PC-3 (cell line): ENCODE results near the gene TNRC6C. TPM values are rescaled to one million over a fixed set of nuclear protein-coding genes. Genes with fewer than 3 reads are reported as not detected.
A peak's percentile ranks its signal among the peaks of the same experiment; 100 is the strongest.

Experiments used
- ATAC-seq: fragments of 200-7000 bp; cut with Tn5 transposase; 2 replicates; pipeline ENCODE4 v1.9.1; 2020; ENCODE audit warnings: mild to moderate bottlenecking, moderate library complexity
- BruUV-seq: library from RNA; stranded (reverse); fragments of 400-500 nt; replicated peaks from 2 replicates; lab custom pipeline; 2021; lab: Mats Ljungman, UMichigan
- CTCF ChIA-PET: fragments of 300-600 bp; sonication (Branson Sonifier 250); formaldehyde crosslinking; loops from one replicate; lab custom pipeline; 2022; ENCODE audit warnings: antibody characterized with exemption; lab: Charles Lee
- POLR2A ChIA-PET: fragments of 300-600 bp; sonication (Branson Sonifier 250); formaldehyde crosslinking; loops from one replicate; lab custom pipeline; 2022; ENCODE audit warnings: antibody characterized with exemption; ENCODE audit not compliant: unreplicated experiment; lab: Charles Lee
- DNase-seq: peaks from one replicate; pipeline ENCODE4 v3.0.0-alpha.2; 2015
- H2AFZ ChIP-seq: fragments of 300-600 bp; sonication (generic); 2 replicates; pipeline ENCODE4 v1.6.0; 2016; ENCODE audit warnings: antibody characterized with exemption, low read length
- H3F3A ChIP-seq: fragments of 300-600 bp; sonication (generic); one replicate; pipeline ENCODE4 v1.6.0; 2017; ENCODE audit warnings: antibody characterized with exemption, low read length, control low read depth, mild to moderate bottlenecking; ENCODE audit not compliant: unreplicated experiment
- H3K27ac ChIP-seq: fragments of 300-600 bp; sonication (generic); 2 replicates; pipeline ENCODE4 v1.5.1; 2016; ENCODE audit warnings: mild to moderate bottlenecking, low read length
- H3K27me3 ChIP-seq: fragments of 300-600 bp; sonication (generic); 2 replicates; pipeline ENCODE4 v1.6.1; 2016; ENCODE audit warnings: low read length, mixed read lengths
- H3K36me3 ChIP-seq: fragments of 300-600 bp; sonication (generic); 2 replicates; pipeline ENCODE4 v1.6.1; 2016; ENCODE audit warnings: low read depth, mixed run types, low read length, mixed read lengths
- H3K4me1 ChIP-seq: fragments of 300-600 bp; sonication (generic); 2 replicates; pipeline ENCODE4 v1.5.1; 2016; ENCODE audit warnings: low read length; ENCODE audit not compliant: insufficient read depth
- H3K4me2 ChIP-seq: fragments of 300-600 bp; sonication (generic); 2 replicates; pipeline ENCODE4 v1.6.0; 2016; ENCODE audit warnings: low read length
- H3K4me3 ChIP-seq: fragments of 300-600 bp; sonication (generic); 2 replicates; pipeline ENCODE4 v1.5.1; 2016; ENCODE audit warnings: mild to moderate bottlenecking, low read length, mixed read lengths
- H3K79me2 ChIP-seq: fragments of 300-600 bp; sonication (generic); 2 replicates; pipeline ENCODE4 v1.6.1; 2017; ENCODE audit warnings: low read length, mixed read lengths
- H3K9ac ChIP-seq: fragments of 300-600 bp; sonication (generic); 2 replicates; pipeline ENCODE4 v1.6.0; 2016; ENCODE audit warnings: mild to moderate bottlenecking, low read length
- H3K9me2 ChIP-seq: fragments of 300-600 bp; sonication (generic); replicated peaks from 2 replicates; pipeline ENCODE4 v1.6.1; 2016; ENCODE audit warnings: mixed run types, low read length, mixed read lengths
- H3K9me3 ChIP-seq: fragments of 300-600 bp; sonication (generic); 2 replicates; pipeline ENCODE4 v1.6.1; 2016; ENCODE audit warnings: low read length, mixed read lengths
- H4K20me1 ChIP-seq: fragments of 300-600 bp; sonication (generic); 2 replicates; pipeline ENCODE4 v1.6.1; 2016; ENCODE audit warnings: low read length, mixed read lengths
- CTCF ChIP-seq: fragments of 300-600 bp; sonication (generic); conservative IDR thresholded peaks from 2 replicates; pipeline ENCODE4 v1.5.1; 2017; ENCODE audit warnings: antibody characterized with exemption, low read depth, mild to moderate bottlenecking, low read length
- EZH2 ChIP-seq: fragments of 300-600 bp; sonication (generic); IDR thresholded peaks from one replicate; pipeline ENCODE4 v1.6.1; 2017; ENCODE audit warnings: antibody characterized with exemption, mild to moderate bottlenecking, low read length; ENCODE audit not compliant: unreplicated experiment
- EZH2phosphoT487 ChIP-seq: fragments of 300-600 bp; sonication (generic); IDR thresholded peaks from 2 replicates; pipeline ENCODE4 v1.6.1; 2018; ENCODE audit warnings: mild to moderate bottlenecking, antibody characterized with exemption, low read length, borderline replicate concordance
- intact Hi-C: fragments of 100-400 bp; cut with micrococcal nuclease; formaldehyde crosslinking; loops from 2 replicates; pipeline ENCODE4 v1.9.0; 2023
- total RNA-seq: library from RNA; depleted of rRNA; stranded (reverse); fragments of >200 nt; gene quantifications from 2 replicates; pipeline ENCODE4 v1.2.3, GENCODE V29; 2014

TNRC6C gene
- total RNA-seq, 1 experiment from 2014 or later, result 5.3 TPM

GRCh38 chr17:77916264-77916663 lies 42.2 kb upstream of the TNRC6C start:
- TF ChIP-seq EZH2 (no peak), EZH2phosphoT487 (0 out of 2 replicates have a peak, but pooled peaks have one; percentile 20), CTCF (no peak)
- Histone ChIP-seq H4K20me1 (no peaks in the 10 kb centered on the region), H3K4me1 (no peaks in the 10 kb centered on the region), H3K4me3 (no peak overlapping the region), H3K27me3 (peaks cover 60% of the 10 kb centered on the region), H3K9me2 (no peaks in the 10 kb centered on the region), H3K27ac (no peak overlapping the region), H2AFZ (no peak overlapping the region), H3F3A (no peaks in the 10 kb centered on the region), H3K9me3 (no peaks in the 10 kb centered on the region), H3K4me2 (no peak overlapping the region), H3K79me2 (no peaks in the 10 kb centered on the region), H3K36me3 (no peaks in the 10 kb centered on the region), H3K9ac (no peak overlapping the region)
- BruUV-seq, result no TSS peak
- DNase-seq (no peak), ATAC-seq (no peak)
- ChIA-PET POLR2A (interaction anchor here (0.7 kb wide), 1 partner anchor 53 kb away, joined by 8 read pairs; no protein-coding TSS in a partner anchor), CTCF (interaction anchor here (1.0 kb wide), 1 partner anchor 42 kb away, joined by 4 read pairs; the partner anchor contains the start of gene TNRC6C)
- intact Hi-C loops, result no loop called here

- DNase-seq (no peak), ATAC-seq (no peak; the same call in 1 of the 2 replicates)
- Histone ChIP-seq H3K27ac (no peak overlapping the region), H4K20me1 (no peaks in the 10 kb centered on the region), H3F3A (no peaks in the 10 kb centered on the region), H3K9me3 (no peaks in the 10 kb centered on the region), H2AFZ (no peak overlapping the region), H3K4me3 (no peak overlapping the region), H3K36me3 (no peaks in the 10 kb centered on the region), H3K9me2 (no peaks in the 10 kb centered on the region), H3K9ac (no peak overlapping the region), H3K27me3 (peaks cover 66% of the 10 kb centered on the region), H3K79me2 (no peaks in the 10 kb centered on the region), H3K4me2 (no peak overlapping the region), H3K4me1 (no peaks in the 10 kb centered on the region)
- ChIA-PET POLR2A (interaction anchor here (0.6 to 0.7 kb wide), 2 partner anchors 301 to 900 kb away, joined by 3 to 29 read pairs; no protein-coding TSS in a partner anchor), CTCF (no interaction called here)
- no TSS peak for BruUV-seq
- TF ChIP-seq CTCF (no peak), EZH2 (no peak), EZH2phosphoT487 (no peak)
- intact Hi-C loops, result no loop called here
These were observed 41.6 kb upstream of the TNRC6C start for GRCh38 chr17:77916703-77917481.

- TF ChIP-seq EZH2phosphoT487 (no peak), EZH2 (no peak), CTCF (no peak)
- H3K9me3 ChIP-seq, result no peaks in the 10 kb centered on the region
- no peak for DNase-seq
- no peak overlapping the region for H3K27ac ChIP-seq
- BruUV-seq, result no TSS peak
- H3K4me3 ChIP-seq, result no peak overlapping the region
- H2AFZ ChIP-seq, result no peak overlapping the region
- ChIA-PET POLR2A (no interaction called here), CTCF (no interaction called here)
- no peaks in the 10 kb centered on the region for H3K79me2 ChIP-seq
- no peak overlapping the region for H3K9ac ChIP-seq
- peaks cover 85% of the 10 kb centered on the region for H3K27me3 ChIP-seq
- no peaks in the 10 kb centered on the region for H4K20me1 ChIP-seq
- H3K9me2 ChIP-seq, result no peaks in the 10 kb centered on the region
- no peak for ATAC-seq
- H3F3A ChIP-seq, result no peaks in the 10 kb centered on the region
- no peak overlapping the region for H3K4me2 ChIP-seq
- H3K36me3 ChIP-seq, result no peaks in the 10 kb centered on the region
- intact Hi-C loops, result no loop called here
- no peaks in the 10 kb centered on the region for H3K4me1 ChIP-seq
These were observed 39.2 kb upstream of the TNRC6C start for GRCh38 chr17:77919276-77919675.
